ENCODE results near the gene SLC22A5.

SLC22A5 gene

GRCh38 chr5:132327252-132327955 lies 42.1 kb upstream of the SLC22A5 start:
- no peak for TF ChIP-seq CTCF (IDR thresholded peaks at IDR 0.05; ENCODE audit: low read depth, low read length)
- H3K4me3 ChIP-seq (replicated peaks in 1 of 2; ENCODE audit: low read depth in 2 of 2, low read length in 2 of 2), result no peak overlapping the region
- DNase-seq (ENCODE audit: low read depth in 2 of 2), result peak; percentile 48 to 72

GRCh38 chr5:132334812-132335211 lies 34.7 kb upstream of the SLC22A5 start:
- DNase-seq (ENCODE audit: low read depth in 2 of 2), result peak in 1 of 2 donors; percentile 18
- TF ChIP-seq CTCF (IDR thresholded peaks at IDR 0.05; ENCODE audit: low read depth, low read length), result no peak
- no peak overlapping the region for H3K4me3 ChIP-seq (replicated peaks in 1 of 2; ENCODE audit: low read depth in 2 of 2, low read length in 2 of 2)

- TF ChIP-seq CTCF (IDR thresholded peaks at IDR 0.05; ENCODE audit: low read depth, low read length), result no peak
- no peak for DNase-seq (ENCODE audit: low read depth in 2 of 2)
These were observed 34.1 kb upstream of the SLC22A5 start for GRCh38 chr5:132335402-132335801.

GRCh38 chr5:132339502-132339901 lies 30.0 kb upstream of the SLC22A5 start:
- TF ChIP-seq CTCF (IDR thresholded peaks at IDR 0.05; ENCODE audit: low read depth, low read length), result no peak

More at GRCh38 chr5:132335402-132335801, 34.1 kb upstream of the SLC22A5 start:
- H3K4me3 ChIP-seq (replicated peaks in 1 of 2; ENCODE audit: low read depth in 2 of 2, low read length in 2 of 2), result no peak overlapping the region

GRCh38 chr5:132342291-132343180 lies 27.0 kb upstream of the SLC22A5 start:
- no peak for DNase-seq (ENCODE audit: low read depth in 2 of 2)
- no peak for TF ChIP-seq CTCF (IDR thresholded peaks at IDR 0.05; ENCODE audit: low read depth, low read length)
- no peak overlapping the region for H3K4me3 ChIP-seq (replicated peaks in 1 of 2; ENCODE audit: low read depth in 2 of 2, low read length in 2 of 2)

More at GRCh38 chr5:132339502-132339901, 30.0 kb upstream of the SLC22A5 start:
- H3K4me3 ChIP-seq (replicated peaks in 1 of 2; ENCODE audit: low read depth in 2 of 2, low read length in 2 of 2), result no peak overlapping the region
- DNase-seq (ENCODE audit: low read depth in 2 of 2), result no peak

GRCh38 chr5:132344775-132345514 lies 24.6 kb upstream of the SLC22A5 start:
- DNase-seq (ENCODE audit: low read depth in 2 of 2), result no peak
- H3K4me3 ChIP-seq (replicated peaks in 1 of 2; ENCODE audit: low read depth in 2 of 2, low read length in 2 of 2), result no peak overlapping the region
- TF ChIP-seq CTCF (IDR thresholded peaks at IDR 0.05; ENCODE audit: low read depth, low read length), result no peak

Measured in cardiac fibroblast (primary cell).